Measurements from ENCODE around the gene ATRNL1. TPM values are rescaled to one million over a fixed set of nuclear protein-coding genes. Genes with fewer than 3 reads are reported as not detected.

The ATRNL1 gene
- total and polyA plus RNA-seq, 7 experiments from 2014 or later = 0.46 to 1.0 TPM; not detected in 5

GRCh38 chr10:115918812-115919211 is 825.6 kb downstream of the ATRNL1 start:
- peaks cover 0 to 7% (median 1%) of the 10 kb centered on the region in 11 donors for H3K9me3 Mint-ChIP-seq
- H3K27me3 Mint-ChIP-seq = no peaks in the 10 kb centered on the region
- no peaks in the 10 kb centered on the region for H3K36me3 Mint-ChIP-seq
- no peak overlapping the region for H3K4me3 Mint-ChIP-seq
- Histone ChIP-seq H3K27ac (ENCODE audit: low read depth, low read length) (no peak overlapping the region), H3K4me1 (ENCODE audit: control insufficient read depth in 2 of 2, insufficient read depth in 2 of 2, low read length in 2 of 2) (no peaks in the 10 kb centered on the region), H3K9me3 (ENCODE audit: control insufficient read depth in 2 of 3, low read length in 3 of 3) (no peaks in the 10 kb centered on the region), H3K4me3 (ENCODE audit: low read length) (no peak overlapping the region), H3K27me3 (ENCODE audit: control insufficient read depth in 2 of 2, insufficient read depth in 2 of 2, low read length in 2 of 2) (no peaks in the 10 kb centered on the region), H3K36me3 (ENCODE audit: control insufficient read depth in 2 of 3, insufficient read depth in 3 of 3, low read length in 3 of 3) (no peaks in the 10 kb centered on the region)
- no peak overlapping the region for H3K27ac Mint-ChIP-seq
- no peaks in the 10 kb centered on the region for H3K4me1 Mint-ChIP-seq
- ATAC-seq (no peak), DNase-seq (no peak)
- CTCF ChIA-PET = no interaction called here
- POLR2A ChIA-PET = no interaction called here
- intact Hi-C loops (cut with micrococcal nuclease) = no loop called here

- Histone ChIP-seq H3K27ac (ENCODE audit: low read depth, low read length) (no peak overlapping the region), H3K27me3 (ENCODE audit: control insufficient read depth in 2 of 2, insufficient read depth in 2 of 2, low read length in 2 of 2) (no peaks in the 10 kb centered on the region), H3K4me1 (ENCODE audit: control insufficient read depth in 2 of 2, insufficient read depth in 2 of 2, low read length in 2 of 2) (no peaks in the 10 kb centered on the region), H3K9me3 (ENCODE audit: control insufficient read depth in 2 of 3, low read length in 3 of 3) (no peaks in the 10 kb centered on the region), H3K36me3 (ENCODE audit: control insufficient read depth in 2 of 3, insufficient read depth in 3 of 3, low read length in 3 of 3) (no peaks in the 10 kb centered on the region), H3K4me3 (ENCODE audit: low read length) (no peak overlapping the region)
- Mint-ChIP-seq H3K36me3 (no peaks in the 10 kb centered on the region), H3K27me3 (no peaks in the 10 kb centered on the region), H3K27ac (no peak overlapping the region), H3K9me3 (peaks cover 0 to 12% (median 0%) of the 10 kb centered on the region in 11 donors), H3K4me3 (no peak overlapping the region), H3K4me1 (no peaks in the 10 kb centered on the region)
- intact Hi-C loops (cut with micrococcal nuclease) = no loop called here
- CTCF ChIA-PET = no interaction called here
- POLR2A ChIA-PET = no interaction called here
- DNase-seq (no peak), ATAC-seq (no peak)
These were observed 828.6 kb downstream of the ATRNL1 start for GRCh38 chr10:115921795-115922194.

- Histone ChIP-seq H3K9me3 (ENCODE audit: control insufficient read depth in 2 of 3, low read length in 3 of 3) (no peaks in the 10 kb centered on the region), H3K4me1 (ENCODE audit: control insufficient read depth in 2 of 2, insufficient read depth in 2 of 2, low read length in 2 of 2) (no peaks in the 10 kb centered on the region), H3K27ac (ENCODE audit: low read depth, low read length) (no peak overlapping the region), H3K27me3 (ENCODE audit: control insufficient read depth in 2 of 2, insufficient read depth in 2 of 2, low read length in 2 of 2) (no peaks in the 10 kb centered on the region), H3K4me3 (ENCODE audit: low read length) (no peak overlapping the region), H3K36me3 (ENCODE audit: control insufficient read depth in 2 of 3, insufficient read depth in 3 of 3, low read length in 3 of 3) (no peaks in the 10 kb centered on the region)
- Mint-ChIP-seq H3K27me3 (no peaks in the 10 kb centered on the region), H3K36me3 (no peaks in the 10 kb centered on the region), H3K27ac (no peak overlapping the region), H3K4me3 (no peak overlapping the region), H3K4me1 (no peaks in the 10 kb centered on the region), H3K9me3 (peaks cover 0 to 8% (median 0%) of the 10 kb centered on the region in 11 donors)
- CTCF ChIA-PET = no interaction called here
- POLR2A ChIA-PET = no interaction called here
- intact Hi-C loops (cut with micrococcal nuclease) = no loop called here
- ATAC-seq = no peak
- no peak for DNase-seq
These were observed 838.1 kb downstream of the ATRNL1 start for GRCh38 chr10:115931309-115931708.

DNA sequence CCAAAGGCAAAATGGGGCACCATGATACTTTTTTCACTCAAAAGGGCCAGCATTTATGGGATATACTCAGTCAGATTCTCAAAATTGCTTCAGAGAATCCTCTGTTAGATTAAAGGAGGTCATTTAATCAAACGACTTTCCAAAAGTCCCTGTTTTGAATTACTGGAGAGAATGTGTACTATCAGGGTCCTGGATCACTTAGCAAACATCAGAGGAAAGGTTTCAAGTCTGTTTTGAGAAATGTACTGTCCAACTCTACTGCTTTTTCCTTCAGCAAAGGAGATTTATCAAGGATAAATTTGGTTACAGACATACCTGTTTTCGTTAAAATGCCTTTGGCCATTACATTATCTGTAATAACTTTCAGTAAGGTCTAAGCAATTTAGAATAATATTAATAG is 838.9 kb downstream of the ATRNL1 start:
- Histone ChIP-seq H3K27ac (ENCODE audit: low read depth, low read length) (no peak overlapping the region), H3K4me3 (ENCODE audit: low read length) (no peak overlapping the region), H3K36me3 (ENCODE audit: control insufficient read depth in 2 of 3, insufficient read depth in 3 of 3, low read length in 3 of 3) (no peaks in the 10 kb centered on the region), H3K4me1 (ENCODE audit: control insufficient read depth in 2 of 2, insufficient read depth in 2 of 2, low read length in 2 of 2) (no peaks in the 10 kb centered on the region), H3K27me3 (ENCODE audit: control insufficient read depth in 2 of 2, insufficient read depth in 2 of 2, low read length in 2 of 2) (no peaks in the 10 kb centered on the region), H3K9me3 (ENCODE audit: control insufficient read depth in 2 of 3, low read length in 3 of 3) (no peaks in the 10 kb centered on the region)
- ChIA-PET POLR2A (interaction anchor here (0.6 kb wide), 1 partner anchor 9 kb away, joined by 4 read pairs; no protein-coding TSS in a partner anchor), CTCF (no interaction called here)
- Mint-ChIP-seq H3K36me3 (no peaks in the 10 kb centered on the region), H3K27me3 (no peaks in the 10 kb centered on the region), H3K27ac (no peak overlapping the region), H3K4me1 (no peaks in the 10 kb centered on the region), H3K9me3 (peaks cover 0 to 11% (median 0%) of the 10 kb centered on the region in 11 donors), H3K4me3 (no peak overlapping the region)
- ATAC-seq = no peak
- no peak for DNase-seq
- intact Hi-C loops (cut with micrococcal nuclease) = no loop called here

DNA sequence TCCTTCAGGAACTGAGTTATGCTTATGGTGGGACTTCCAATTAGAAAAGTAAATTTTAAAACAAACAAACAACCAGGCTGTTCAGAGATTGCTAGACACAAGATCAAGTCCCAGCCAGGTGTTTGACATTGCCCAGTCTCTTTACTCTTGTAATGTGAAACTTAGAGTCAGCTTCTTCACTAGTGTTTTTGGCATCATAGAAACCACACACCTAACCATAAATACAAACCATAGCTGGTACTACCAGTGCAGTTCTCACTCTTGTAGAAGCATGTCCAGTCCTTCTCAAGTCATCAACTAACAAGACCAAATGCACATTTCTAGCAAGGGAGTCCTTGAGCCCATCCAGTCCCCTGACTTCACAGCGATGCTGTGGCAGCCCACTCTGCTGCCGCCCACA is 839.9 kb downstream of the ATRNL1 start:
- no peaks in the 10 kb centered on the region for H3K27me3 Mint-ChIP-seq
- no peaks in the 10 kb centered on the region for H3K4me1 Mint-ChIP-seq

GRCh38 chr10:115935731-115936130 is 842.6 kb downstream of the ATRNL1 start:
- Histone ChIP-seq H3K9me3 (ENCODE audit: control insufficient read depth in 2 of 3, low read length in 3 of 3) (no peaks in the 10 kb centered on the region), H3K27me3 (ENCODE audit: control insufficient read depth in 2 of 2, insufficient read depth in 2 of 2, low read length in 2 of 2) (no peaks in the 10 kb centered on the region), H3K36me3 (ENCODE audit: control insufficient read depth in 2 of 3, insufficient read depth in 3 of 3, low read length in 3 of 3) (no peaks in the 10 kb centered on the region), H3K27ac (ENCODE audit: low read depth, low read length) (no peak overlapping the region), H3K4me3 (ENCODE audit: low read length) (no peak overlapping the region), H3K4me1 (ENCODE audit: control insufficient read depth in 2 of 2, insufficient read depth in 2 of 2, low read length in 2 of 2) (no peaks in the 10 kb centered on the region)
- Mint-ChIP-seq H3K27me3 (no peaks in the 10 kb centered on the region), H3K9me3 (peaks cover 0 to 11% (median 4%) of the 10 kb centered on the region in 11 donors), H3K27ac (no peak overlapping the region), H3K4me1 (no peaks in the 10 kb centered on the region), H3K36me3 (no peaks in the 10 kb centered on the region), H3K4me3 (no peak overlapping the region)
- POLR2A ChIA-PET = no interaction called here
- no peak for ATAC-seq
- DNase-seq = no peak
- intact Hi-C loops (cut with micrococcal nuclease) = no loop called here
- CTCF ChIA-PET = no interaction called here

More for the DNA sequence above, 839.9 kb downstream of the ATRNL1 start:
- Histone ChIP-seq H3K4me1 (ENCODE audit: control insufficient read depth in 2 of 2, insufficient read depth in 2 of 2, low read length in 2 of 2) (no peaks in the 10 kb centered on the region), H3K9me3 (ENCODE audit: control insufficient read depth in 2 of 3, low read length in 3 of 3) (no peaks in the 10 kb centered on the region), H3K27ac (ENCODE audit: low read depth, low read length) (no peak overlapping the region), H3K27me3 (ENCODE audit: control insufficient read depth in 2 of 2, insufficient read depth in 2 of 2, low read length in 2 of 2) (no peaks in the 10 kb centered on the region), H3K4me3 (ENCODE audit: low read length) (no peak overlapping the region), H3K36me3 (ENCODE audit: control insufficient read depth in 2 of 3, insufficient read depth in 3 of 3, low read length in 3 of 3) (no peaks in the 10 kb centered on the region)
- no peak overlapping the region for H3K4me3 Mint-ChIP-seq
- H3K27ac Mint-ChIP-seq = no peak overlapping the region
- ATAC-seq (no peak), DNase-seq (no peak)
- CTCF ChIA-PET = no interaction called here
- H3K36me3 Mint-ChIP-seq = no peaks in the 10 kb centered on the region
- peaks cover 0 to 11% (median 0%) of the 10 kb centered on the region in 11 donors for H3K9me3 Mint-ChIP-seq
- intact Hi-C loops (cut with micrococcal nuclease) = no loop called here
- POLR2A ChIA-PET = interaction anchor here (0.6 kb wide), 1 partner anchor 8 kb away, joined by 4 read pairs; no protein-coding TSS in a partner anchor

DNA sequence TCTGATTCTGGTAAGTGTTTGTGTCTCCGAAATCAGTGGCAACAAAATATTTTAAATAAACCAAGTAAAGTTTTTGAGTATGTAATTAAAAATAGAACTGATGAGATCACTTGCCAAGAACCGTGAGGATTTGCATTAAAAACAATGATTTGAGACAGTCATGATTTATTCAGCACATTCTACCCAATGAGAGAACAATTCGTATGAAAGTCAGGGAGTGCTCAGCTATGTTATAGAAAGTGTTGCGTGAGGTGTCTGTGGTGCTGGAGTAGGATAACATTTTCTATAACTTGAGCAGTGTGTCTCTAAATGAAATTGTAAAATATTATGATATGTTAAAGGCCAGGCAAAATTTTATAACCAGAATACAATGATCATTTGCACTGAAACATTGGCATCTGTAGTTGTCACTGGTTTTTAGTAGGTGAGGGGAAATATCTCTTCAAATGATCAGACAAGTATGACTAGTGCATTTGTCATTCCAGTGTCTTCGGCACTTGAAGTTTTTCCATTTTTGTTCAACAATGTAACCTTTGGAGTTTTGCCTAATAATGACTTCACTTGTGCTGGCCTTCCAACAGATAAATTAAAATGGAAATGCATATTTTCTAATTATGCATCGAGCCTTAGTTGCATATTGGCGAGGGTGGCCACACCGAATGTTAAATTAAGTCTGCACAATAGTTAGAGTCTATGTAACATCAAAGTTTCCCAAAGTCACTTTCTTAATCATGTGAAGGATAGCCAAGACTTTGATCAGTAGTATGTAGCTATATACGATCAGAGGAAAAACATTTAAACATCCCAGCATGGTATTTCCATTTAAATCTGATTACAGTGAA is 844.0 kb downstream of the ATRNL1 start:
- Mint-ChIP-seq H3K4me1 (no peaks in the 10 kb centered on the region), H3K36me3 (no peaks in the 10 kb centered on the region), H3K27me3 (peaks cover 0 to 2% (median 0%) of the 10 kb centered on the region in 5 donors), H3K27ac (no peak overlapping the region), H3K9me3 (peaks cover 0 to 10% (median 4%) of the 10 kb centered on the region in 11 donors), H3K4me3 (no peak overlapping the region)
- ATAC-seq (no peak), DNase-seq (no peak)
- Histone ChIP-seq H3K36me3 (ENCODE audit: control insufficient read depth in 2 of 3, insufficient read depth in 3 of 3, low read length in 3 of 3) (no peaks in the 10 kb centered on the region), H3K4me3 (ENCODE audit: low read length) (no peak overlapping the region), H3K27ac (ENCODE audit: low read depth, low read length) (no peak overlapping the region), H3K4me1 (ENCODE audit: control insufficient read depth in 2 of 2, insufficient read depth in 2 of 2, low read length in 2 of 2) (no peaks in the 10 kb centered on the region), H3K9me3 (ENCODE audit: control insufficient read depth in 2 of 3, low read length in 3 of 3) (no peaks in the 10 kb centered on the region), H3K27me3 (ENCODE audit: control insufficient read depth in 2 of 2, insufficient read depth in 2 of 2, low read length in 2 of 2) (no peaks in the 10 kb centered on the region)
- POLR2A ChIA-PET = no interaction called here
- CTCF ChIA-PET = no interaction called here
- intact Hi-C loops (cut with micrococcal nuclease) = no loop called here
